A673 (cell line): ENCODE measurements around the gene NAPA.

ENCODE experiments used
- CTCF ChIP-seq: fragments of 300-800, 200-600 bp; sonication (generic); conservative IDR thresholded peaks from 2 replicates; pipeline ENCODE4 v1.5.1; 2017; ENCODE audit warnings: low read depth, mild to moderate bottlenecking, antibody characterized with exemption, low read length, moderate library complexity, mixed read lengths
- EZH2 ChIP-seq: fragments of 200-600 bp; sonication (generic); IDR thresholded peaks from 2 replicates; pipeline ENCODE4 v1.6.1; 2017; ENCODE audit warnings: borderline replicate concordance, low read depth, mild to moderate bottlenecking, mixed read lengths, antibody characterized with exemption, low read length; ENCODE audit not compliant: poor library complexity, severe bottlenecking

GRCh38 chr19:47511128-47511517, 3.7 kb downstream of the NAPA start:
- TF ChIP-seq CTCF (no peak), EZH2 (no peak)
